Activated CD4-positive, alpha-beta T cell treated with anti-CD3 and anti-CD28 coated beads, Interleukin-10, Interleukin-2, amounts not matched to agents 100 ng/mL and 50 ng/mL, durations not matched to agents 16 hours and 8 hours (primary cell): ENCODE measurements around the gene MZT2A.
"Not testable (repeated sequence)": the region's sequence is repeated elsewhere in the genome, so short reads cannot be mapped to it uniquely, and the experiment has no call there.

ENCODE experiments used
- DNase-seq: peaks from one replicate; pipeline ENCODE4 v3.0.0-alpha.2; 2020

MZT2A gene

DNA sequence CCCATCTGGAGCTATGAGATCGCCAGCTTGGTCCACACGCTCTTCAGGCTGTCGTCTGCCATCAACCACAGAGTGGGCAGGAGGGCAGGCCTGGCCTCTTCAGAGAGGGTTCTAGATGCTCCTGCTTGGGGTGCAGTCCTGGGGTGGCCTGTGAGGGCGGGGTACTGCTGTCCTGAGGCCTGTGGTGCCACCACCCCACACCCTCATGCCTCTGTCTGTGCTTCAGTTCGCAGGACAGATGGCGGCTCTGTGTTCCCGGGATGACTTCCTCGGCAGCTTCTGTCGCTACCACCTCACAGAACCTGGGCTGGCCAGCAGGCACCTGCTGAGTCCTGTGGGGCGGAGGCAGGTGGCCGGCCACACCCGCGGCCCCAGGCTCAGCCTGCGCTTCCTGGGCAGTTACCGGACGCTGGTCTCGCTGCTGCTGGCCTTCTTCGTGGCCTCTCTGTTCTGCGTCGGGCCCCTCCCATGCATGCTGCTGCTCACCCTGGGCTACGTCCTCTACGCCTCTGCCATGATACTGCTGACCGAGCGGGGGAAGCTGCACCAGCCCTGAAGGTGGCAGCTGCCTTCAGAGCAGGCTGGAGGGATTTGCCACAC is 27.8 kb upstream of the MZT2A start:
- DNase-seq = not testable (repeated sequence)

DNA sequence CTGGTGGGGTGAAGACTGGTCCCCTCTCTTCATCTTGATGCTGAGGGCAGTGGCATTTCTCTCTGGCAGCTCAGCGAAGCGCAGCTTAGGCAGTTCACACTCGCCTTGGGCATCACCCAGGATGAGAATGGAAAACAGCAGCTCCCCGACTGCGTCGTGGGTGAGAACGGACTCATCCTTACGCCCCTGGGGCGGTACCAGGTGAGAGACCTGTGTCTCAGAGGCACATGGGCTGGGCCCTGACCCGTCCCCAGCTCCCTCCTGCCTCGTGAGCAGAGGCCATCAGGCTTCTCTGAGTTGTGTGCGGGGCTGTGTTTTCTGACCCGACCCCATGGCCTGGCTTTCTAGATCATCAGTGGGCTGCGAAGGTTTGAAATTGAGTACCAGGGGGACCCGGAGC is 27.3 kb upstream of the MZT2A start:
- no peak for DNase-seq

DNA sequence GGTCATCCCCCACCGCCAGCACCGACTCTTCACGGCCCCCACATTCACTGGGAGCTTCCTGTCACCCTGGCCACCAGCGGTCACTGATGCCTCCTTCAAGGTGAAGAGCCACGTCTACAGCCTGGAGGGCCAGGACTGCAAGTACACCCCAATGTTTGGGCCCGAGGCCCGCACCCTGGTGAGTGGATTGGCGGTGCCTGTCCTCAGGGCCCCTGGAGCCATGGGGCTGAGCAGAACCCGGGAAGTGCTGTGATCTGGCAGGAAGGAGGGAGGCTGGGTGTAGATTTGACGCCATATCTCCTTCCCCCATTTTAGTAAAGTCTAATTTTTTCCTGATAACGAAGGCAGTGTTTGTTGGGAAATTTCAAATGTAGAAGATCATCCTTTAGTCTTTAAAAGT is 26.3 kb upstream of the MZT2A start:
- not testable (repeated sequence) for DNase-seq

DNA sequence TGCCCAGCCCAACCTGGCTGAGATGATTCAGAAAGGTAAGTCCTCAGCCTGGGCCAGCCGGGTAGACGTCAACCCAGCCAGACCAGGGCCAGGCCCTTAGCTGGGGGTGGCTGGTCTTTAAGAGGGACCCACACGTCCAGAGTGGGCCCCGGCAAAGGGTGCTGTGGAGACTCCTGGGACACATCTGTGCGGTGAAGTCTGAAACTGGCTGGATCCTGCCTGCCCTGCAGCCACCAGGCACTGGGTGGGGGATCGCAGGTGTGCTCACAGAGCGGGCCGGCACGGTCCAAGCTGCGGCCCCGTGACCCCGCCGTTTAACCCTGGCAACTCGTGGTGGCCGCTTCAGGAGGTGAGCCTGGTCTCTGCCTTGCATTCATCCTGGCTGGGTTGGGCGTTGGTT is 25.7 kb upstream of the MZT2A start:
- DNase-seq = not testable (repeated sequence)

DNA sequence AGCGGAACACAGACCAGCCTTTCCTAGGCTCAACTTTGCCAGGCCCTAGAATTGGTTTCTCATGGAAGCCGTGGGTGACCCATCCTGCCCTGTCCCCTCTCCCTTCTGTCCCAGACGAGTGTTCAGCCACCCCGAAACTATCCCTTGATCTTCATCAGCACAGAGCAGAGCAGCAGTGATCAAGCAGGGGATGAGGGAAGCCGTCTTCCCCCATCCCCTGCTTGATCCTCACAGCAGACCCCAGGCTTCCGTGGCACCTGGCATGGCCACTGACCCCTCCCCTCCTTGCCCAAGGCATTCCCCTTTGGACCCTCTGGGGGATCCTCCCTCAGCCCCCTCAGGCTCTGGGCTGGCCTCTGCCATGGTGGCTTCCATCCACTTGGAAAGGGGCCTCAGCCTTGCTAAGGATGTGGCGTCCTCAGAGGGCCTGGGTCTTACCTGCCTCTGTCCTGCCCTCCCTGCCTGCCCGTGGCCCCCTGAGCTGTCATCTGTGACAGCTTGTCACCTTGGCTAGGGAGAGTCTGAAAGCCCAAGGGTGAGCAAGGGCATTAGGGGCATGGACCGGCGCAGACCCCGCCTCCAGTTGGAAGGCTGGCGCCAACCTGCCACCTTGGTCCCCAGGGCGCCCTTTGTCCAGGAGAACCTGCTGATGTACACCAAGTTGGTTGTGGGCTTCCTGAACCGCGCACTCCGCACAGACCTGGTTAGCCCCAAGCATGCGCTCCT is 25.1 kb upstream of the MZT2A start:
- no peak for DNase-seq

DNA sequence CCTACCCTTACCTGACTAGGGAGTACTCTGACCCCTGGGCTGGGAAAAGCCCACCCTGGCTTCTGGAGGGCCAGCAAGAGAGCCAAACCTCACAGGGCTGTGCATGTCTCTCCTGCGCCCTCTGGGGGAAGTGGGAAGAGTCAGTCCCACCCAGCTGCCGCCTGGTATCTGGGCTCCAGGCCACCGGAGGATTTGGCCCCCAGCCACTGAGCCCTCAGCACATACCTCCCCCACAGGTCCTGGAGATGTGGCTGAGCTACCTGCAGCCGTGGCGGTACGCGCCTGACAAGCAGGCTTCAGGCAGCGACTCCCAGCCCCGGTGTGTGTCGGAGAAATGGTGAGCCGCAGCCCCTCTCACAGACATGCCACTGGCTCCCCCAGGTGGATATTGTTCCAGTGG is 24.4 kb upstream of the MZT2A start:
- not testable (repeated sequence) for DNase-seq

DNA sequence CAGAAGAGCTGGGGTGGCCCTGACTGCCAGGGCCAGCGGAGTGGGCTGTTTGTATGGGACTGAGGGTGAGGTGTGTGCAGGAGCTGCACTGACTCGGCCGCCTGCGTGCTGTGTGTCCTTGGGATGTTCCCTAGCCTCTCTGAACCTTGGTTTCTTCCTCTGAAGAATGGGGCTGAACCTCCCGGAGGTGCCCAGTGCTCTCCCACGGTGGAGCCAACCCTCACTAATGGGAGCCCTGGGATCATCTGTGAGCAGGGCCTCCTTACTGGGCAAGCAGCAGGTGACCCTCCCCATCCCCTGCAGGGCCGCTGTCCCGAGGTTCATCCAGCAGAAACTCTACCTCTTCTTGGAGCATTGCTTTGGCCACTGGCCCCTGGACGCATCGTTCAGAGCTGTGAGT is 23.8 kb upstream of the MZT2A start:
- DNase-seq = no peak

DNA sequence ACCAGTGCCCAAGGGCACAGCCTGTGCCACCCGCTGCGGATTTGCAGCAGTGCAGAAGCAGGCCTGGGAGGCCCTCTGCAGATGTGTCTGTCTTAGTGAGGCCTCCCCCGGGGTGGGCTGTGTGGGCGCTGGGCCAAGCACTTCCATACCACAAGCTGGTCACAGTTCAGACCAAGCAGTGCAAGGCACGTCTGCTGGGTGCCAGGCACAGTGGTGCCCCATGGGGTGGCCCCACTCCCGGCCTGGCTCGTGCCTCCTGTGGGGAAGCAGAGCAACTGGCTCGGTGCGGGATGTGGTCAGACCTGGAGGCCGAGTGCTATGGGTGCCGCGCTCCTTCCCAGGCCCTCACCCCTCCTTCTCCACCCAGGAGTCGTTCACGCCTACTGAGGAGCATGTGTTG is 23.0 kb upstream of the MZT2A start:
- not testable (repeated sequence) for DNase-seq

DNA sequence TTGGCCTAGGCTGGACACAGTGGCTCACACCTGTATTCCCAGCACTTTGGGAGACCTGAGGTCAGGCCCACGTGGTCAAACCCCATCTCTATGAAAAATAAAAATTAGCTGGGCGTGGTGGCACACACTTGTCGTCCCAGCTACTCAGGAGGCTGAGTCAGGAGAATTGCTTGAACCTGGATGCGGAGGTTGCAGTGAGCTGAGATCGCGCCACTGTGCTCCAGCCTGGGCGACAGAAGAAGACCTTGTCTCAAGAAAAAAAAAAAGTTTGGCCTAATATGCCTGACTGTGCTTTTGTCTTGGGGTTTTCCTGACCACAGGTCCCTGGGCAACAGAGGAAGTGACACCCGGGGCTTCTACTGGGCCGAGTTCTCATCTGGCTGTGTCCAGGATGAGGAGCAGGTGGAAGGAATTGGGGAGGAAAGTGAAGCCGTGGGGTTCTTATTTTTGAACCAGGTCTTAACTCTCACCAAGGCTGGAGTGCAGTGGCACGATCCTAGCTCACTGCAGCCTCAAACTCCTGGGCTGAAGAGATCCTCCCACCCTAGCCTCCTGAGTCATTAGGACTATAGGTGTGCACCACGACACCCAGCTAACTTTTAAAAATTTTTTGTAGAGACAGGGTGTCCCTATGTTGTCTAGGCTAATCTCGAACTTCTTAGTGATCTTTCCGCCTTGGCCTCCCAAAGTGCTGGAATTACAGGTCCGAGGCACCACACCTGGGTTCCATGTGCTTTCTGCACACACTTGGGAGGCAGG is 22.4 kb upstream of the MZT2A start:
- not testable (repeated sequence) for DNase-seq

DNA sequence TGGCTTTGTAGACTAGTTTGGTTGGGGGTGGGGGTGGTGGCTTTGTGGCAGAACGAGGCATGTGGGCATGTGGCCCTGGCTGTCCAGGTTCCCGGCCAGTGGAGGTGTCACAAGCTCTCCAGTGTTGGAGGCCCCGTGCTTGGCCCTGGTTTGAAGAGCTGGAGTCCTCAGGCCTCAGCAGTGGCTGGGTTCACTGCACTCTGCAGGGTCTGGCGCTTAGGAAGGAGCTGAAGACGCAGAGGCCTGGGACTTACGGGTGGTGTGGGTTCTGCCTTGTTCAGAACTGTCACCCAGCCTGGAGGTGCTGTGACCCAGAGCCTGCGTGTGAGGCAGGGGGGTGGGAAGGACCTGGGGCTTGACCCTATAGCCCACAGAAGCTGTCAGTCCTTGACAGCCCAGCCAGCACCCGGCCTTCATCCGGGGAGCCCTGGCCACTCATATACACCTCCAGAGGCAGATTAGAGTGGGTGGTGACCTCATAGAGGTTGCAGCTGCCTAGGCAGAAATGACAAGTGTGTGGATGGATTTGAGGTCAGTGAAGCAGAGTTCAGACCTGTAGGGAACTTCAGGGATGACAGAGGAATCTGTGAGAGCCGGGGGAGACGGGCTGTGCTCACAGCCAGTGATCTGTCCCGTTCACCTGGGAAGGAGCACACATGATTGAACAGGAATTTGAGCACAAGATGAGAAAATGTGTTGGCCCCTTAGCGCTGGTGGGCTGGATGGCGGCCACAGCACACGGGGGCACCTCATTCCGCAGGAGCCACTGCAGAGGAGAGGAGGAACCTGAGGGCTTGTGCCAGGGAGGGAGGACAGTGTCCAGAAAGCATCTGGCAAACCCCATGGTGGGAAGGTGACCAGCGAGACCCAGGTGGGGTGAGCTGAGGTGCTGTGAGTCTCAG is 20.0 kb upstream of the MZT2A start:
- DNase-seq = not testable (repeated sequence)

DNA sequence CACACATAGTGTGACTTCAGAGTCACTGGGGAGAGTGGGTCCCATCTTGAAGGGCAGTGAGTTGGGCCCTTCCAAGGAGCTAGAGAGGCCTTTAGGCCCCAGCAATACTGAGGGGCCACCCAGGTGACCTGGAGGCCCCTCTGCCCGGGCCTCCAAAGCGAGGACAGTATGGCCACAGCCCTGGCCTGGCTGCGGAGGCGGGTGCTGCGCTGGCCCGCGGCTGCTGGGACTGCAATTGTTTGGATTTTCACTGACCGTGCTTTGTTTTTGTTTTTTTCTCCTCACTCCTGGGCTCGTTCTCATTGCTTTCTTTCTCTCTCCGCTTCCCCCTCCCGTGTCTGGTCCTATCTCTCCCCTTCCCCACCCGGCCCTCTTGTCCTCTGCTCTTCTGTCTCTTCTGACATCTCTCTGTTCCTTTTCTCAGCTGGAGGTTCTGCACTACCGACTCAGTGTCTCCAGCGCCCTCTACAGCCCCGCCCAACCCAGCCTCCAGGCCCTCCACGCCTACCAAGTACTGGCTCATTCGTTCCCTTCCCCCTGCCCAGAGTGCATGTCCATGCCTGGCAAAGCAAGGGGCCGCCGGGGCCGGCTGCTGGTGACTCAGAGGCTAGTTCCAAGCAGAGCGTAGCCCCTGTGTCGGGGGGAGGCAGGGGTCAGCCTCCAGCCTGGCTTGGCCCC is 19.2 kb upstream of the MZT2A start:
- not testable (repeated sequence) for DNase-seq

DNA sequence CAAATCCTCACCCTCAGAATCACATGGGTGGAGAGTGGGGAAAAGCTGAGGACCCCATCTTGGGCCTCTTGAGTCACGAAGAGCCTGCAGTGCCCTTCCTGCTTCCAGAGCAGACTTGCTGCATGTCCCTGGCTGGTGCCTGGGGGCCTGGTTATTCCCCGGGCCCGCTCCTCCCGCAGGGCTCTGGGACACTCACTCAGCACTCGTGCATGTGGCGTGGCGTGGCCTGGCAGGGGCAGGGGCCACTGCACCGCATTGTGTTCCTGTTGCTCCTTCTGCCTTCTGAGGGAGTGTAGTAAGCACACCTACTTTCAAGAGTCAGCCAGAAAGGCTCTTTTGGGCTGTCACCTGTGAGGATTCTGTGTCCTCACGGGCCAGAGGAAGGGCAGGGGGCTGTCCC is 17.4 kb upstream of the MZT2A start:
- DNase-seq = no peak

DNA sequence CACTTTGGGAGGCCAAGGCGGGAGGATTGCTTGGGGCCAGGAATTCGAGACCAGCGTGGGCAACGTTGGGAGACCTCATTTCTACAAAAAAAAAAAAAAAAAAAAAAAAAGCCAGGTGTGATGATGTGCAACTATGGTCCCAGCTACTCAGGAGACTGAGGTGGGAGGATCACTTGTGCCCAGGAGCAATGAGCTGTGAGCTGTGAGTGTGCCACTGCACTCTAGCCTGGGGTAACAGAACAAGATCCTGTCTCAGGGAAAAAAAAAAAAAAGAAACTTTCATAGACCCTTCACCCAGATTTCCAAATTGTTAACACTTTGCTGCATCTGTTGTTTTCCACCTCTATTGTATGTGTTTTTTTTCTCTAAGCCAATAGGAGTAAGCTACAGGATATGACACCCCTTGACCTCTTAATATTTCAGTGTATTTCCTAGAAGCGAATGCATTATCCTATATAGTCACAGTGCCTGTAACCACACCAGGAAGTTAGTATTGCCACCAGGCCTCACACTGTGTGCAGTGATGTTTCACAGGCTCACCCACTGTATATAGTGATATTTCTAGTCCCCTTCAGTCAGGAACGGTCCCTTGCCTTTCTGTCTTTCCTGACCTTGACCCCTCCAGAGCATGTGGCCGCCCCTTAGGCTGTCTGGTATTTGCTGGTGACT is 12.0 kb upstream of the MZT2A start:
- not testable (repeated sequence) for DNase-seq

DNA sequence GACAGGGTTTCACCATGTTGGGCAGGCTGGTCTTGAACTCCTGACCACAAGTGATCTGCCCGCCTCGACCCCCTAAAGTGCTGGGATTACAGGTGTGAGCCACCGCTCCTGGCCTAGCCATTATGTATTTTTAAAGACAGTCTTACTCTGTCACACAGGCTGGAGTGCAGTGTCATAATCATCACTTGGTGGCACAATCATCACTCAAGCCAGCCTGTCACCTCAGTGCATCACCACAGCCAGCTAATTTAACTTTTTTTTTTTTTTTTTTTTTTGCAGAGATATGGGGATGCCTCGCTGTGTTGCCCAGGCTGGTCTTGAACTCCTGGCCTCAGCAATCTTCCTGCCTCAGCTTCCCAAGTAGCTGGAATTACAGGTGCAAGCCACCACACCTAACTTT is 11.4 kb upstream of the MZT2A start:
- DNase-seq = not testable (repeated sequence)

DNA sequence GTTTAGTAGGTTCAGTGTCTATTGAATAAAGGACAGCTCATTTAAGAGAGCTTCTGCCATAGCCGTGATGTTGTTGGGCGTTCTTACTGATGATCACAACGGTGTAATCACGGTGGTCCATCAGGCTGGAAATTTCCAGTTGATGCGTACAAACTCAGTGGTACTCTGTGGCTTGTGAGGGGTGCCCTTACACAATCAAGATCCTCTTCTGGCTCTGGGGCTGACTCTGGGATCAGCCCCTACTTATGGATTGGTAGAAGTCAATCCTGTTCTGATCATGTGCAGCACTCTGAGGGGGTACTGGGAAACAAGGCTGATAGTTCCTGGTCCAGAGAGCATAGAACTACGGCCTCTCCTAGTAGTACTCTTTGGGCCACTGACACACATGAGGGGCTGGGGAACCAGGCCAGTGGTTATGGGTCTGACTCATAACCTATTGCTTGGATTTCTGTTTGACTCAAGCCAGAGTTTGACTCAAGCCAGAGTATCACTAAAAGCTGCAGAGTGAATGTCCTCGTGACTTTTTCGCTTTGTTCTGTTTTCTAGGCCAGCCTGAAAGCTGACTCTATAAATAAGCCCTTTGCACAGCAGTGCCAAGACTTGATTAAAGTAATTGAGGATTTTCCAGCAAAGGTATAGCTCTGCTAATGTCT is 6.2 kb upstream of the MZT2A start:
- peak; percentile 86 for DNase-seq

DNA sequence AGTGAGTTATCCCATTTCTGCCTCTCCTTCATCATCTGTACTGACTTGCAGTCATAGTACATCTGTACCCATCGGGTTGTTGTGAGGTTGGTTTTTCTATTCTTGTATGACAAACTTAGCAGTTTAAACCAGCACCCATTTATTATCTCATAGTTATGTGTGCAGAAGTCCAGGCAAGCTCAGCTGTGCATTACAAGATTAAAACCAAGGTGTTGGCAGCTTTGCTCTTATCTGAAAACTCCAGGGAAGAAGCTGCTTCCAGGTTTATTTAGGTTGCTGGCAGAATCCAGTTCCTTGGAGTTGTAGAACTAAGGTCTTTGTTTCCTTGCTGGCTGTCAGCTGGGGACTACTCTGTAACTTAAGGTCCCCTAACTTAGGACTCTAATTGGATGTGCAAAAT is 3.3 kb upstream of the MZT2A start:
- DNase-seq = not testable (repeated sequence)

DNA sequence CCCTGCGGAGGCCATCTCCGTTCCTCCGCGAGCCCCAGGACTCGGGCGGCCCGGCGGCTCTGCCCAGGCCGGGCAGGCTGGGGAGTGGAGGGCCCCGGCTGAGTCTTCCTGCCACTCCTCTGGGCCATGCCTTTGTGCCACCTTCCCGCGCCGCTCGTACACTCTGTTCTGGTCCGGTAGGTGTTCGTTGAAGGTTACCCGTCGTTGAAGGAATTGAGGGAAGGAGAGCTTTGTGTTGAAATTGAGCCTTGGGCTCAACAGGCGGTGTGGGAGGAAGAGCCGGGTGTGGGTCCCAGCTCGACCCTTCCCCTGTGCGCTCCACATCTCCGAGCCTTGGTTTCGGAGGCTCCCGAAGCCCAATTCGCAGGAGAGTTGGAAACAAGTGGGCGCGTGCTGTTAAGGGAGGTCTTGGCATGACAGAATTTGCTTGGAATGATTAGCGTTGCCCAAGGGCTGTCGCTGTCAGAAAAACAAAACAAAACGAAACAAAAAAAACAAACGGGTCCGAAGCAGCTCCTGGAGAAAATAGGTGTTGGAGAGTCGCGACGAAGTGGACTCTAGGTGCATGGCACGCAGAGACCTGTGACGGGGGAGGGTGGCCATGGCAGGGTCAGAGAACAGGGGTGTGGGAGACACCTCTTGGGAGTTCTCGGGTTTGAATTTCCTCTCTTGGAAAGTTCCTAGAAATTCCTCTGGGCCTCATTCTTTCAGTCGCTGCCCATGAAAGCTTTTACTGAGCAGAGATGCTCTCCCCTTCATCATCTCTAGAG is 1.2 kb upstream of the MZT2A start:
- DNase-seq = no peak

DNA sequence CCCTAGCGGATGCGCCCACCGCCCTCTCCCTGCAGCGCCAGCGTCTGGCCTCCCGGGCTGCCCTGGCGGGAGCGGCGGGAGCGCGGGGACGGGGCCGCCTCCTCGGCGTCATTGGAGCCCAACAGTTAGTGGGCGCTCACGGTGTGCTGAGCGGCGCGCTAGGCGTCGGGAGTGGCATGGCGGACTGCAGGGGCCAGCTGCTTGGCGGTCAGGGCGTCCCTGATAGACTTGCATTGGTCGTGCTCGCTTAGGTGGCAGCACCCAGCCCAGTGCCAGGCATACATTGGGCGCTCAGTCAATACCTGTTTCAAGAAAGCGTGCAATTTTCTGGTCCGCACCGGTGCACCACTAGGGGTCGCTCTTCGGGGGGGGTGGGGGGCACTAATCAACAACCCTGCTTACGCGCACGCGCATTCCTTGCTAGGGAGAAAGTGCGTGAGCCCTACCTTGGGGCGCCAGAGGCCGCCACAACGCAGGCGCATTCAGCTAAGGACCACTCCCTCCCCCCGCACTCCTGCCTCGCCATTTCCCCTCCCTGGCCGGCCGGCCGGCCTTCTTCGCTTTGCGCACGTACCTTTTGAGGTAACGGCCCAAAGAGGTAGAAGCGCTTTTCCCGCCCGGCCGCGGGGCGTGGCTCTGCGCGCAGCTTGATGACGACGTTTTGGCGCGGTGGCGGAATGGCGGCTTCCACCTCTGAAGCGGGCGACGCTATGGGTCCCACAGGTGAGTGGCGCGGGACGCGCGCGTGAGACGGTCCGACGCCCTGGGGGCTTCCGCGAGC is 411 bp upstream of the MZT2A start:
- DNase-seq = peak; percentile 97

DNA sequence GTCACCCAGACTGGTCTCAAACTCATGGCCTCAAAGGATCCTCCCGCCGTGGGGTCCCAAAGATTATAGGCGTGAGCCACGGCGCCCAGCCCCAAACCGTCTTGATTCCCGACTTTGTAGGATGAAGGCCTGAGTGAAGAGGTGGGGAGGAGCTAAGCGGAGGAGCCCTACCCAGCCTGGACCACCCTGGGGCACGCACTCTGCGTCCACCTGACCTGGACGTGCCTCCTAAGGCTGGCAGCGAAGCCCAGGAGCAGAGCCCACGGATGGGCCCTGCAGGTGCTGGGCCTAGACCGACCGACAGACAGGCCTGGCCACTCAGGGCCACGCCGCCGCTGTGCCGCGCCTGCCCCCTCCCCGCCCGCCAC is 744 bp downstream of the MZT2A start:
- peak; percentile 20 for DNase-seq
